Measurements from ENCODE around the gene BRWD1.

- TF ChIP-seq CTCF (IDR thresholded peaks at IDR 0.05; ENCODE audit: low read depth, low read length, poor library complexity, severe bottlenecking) (no peak), EZH2phosphoT487 (IDR thresholded peaks at IDR 0.05; ENCODE audit: borderline replicate concordance, low read length) (no peak)
These were observed 123.4 kb downstream of the BRWD1 start for GRCh38 chr21:39189857-39190604.
